NCI-H128 (cell line): ENCODE data around the gene CLCNKA.
A peak's percentile ranks its signal among the peaks of the same experiment; 100 is the strongest.
"Not testable (repeated sequence)": the region's sequence is repeated elsewhere in the genome, so short reads cannot be mapped to it uniquely, and the experiment has no call there.

ENCODE experiments used
- DNase-seq: peaks from one replicate; lab custom pipeline; 2025; ENCODE audit not compliant: unreplicated experiment; lab: John Stamatoyannopoulos, UW

Gene CLCNKA

DNA sequence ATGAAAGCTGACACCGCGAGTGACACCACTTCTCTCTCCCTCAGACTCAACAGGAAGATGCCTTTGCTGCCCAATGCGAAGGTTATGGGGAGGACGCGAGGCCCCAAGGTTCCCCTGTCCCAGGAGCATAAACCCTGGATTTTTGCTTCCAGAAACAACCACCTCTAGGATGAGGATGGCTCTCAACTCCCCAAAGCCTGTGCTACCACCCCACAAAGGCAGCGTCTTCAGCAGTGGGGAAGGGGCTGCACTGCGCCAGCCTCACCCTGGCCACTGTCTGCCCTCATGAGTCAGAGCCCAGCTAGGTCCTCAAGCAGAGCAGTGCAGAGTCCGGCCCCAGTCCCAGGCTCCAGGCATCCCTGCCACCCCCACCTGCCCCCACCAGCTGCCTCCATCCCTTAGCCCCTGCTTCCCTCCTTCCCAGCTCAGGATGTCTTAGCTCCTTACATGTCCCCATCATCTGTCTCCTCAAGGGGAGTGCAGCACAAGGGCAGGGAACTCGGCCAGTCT is 24.7 kb upstream of the CLCNKA start:
- DNase-seq, result no peak

- DNase-seq, result no peak
Measured at GRCh38 chr1:15997637-15998280, 24.1 kb upstream of the CLCNKA start.

DNA sequence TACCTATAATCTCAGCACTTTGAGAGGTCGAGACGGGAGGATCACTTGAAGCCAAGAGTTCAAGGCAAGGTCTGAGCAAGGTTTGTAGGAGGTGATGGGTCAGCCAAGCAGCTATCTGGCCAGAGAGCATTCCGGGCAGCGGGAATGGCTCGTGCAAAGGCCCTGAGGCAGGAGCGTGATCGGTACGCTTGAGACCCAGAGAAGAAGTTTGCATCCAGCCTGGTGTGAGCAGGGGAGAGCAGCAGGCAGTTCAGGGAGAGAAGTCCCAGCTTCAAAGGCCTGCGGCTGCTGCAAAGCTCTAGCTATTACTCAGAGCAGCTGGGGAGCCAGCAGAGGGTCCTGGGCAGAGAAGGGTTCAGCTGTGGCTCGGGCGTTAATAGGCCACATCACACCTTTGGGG is 22.9 kb upstream of the CLCNKA start:
- DNase-seq, result no peak

GRCh38 chr1:16001274-16001673 is 20.6 kb upstream of the CLCNKA start:
- not testable (repeated sequence) for DNase-seq

DNA sequence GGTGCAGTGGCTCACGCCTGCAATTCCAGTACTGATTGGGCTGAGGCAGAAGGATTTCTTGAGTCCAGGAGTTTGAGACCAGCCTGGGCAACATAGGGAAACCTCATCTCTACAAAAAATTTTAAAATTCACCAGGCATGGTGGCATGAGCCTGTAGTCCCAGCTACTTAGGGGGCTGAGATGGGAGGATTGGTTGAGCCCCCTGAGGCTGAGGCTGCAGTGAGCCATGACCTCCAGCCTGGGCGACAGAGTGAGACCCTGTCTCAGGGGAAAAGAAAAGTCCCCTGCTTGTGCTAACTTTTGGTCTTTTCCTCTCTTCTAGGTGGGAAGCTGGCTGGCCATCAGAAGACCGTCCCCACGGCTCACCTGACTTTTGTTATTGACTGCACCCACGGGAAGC is 16.2 kb upstream of the CLCNKA start:
- no peak for DNase-seq

DNA sequence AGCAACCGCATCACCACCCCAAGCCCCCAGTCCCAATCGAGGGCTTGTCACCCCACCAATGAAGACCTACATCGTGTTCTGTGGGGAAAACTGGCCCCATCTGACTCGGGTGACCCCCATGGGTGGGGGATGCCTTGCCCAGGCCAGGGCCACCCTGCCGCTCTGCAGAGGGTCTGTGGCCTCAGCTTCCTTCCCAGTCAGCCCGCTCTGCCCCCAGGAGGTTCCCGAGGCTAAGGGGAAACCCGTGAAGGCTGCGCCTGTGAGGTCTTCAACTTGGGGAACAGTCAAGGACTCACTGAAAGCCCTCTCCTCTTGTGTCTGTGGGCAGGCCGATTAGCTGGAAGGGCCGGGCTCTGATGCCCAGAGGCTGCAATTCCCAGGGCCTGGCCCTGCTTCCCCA is 15.8 kb upstream of the CLCNKA start:
- DNase-seq, result no peak

DNA sequence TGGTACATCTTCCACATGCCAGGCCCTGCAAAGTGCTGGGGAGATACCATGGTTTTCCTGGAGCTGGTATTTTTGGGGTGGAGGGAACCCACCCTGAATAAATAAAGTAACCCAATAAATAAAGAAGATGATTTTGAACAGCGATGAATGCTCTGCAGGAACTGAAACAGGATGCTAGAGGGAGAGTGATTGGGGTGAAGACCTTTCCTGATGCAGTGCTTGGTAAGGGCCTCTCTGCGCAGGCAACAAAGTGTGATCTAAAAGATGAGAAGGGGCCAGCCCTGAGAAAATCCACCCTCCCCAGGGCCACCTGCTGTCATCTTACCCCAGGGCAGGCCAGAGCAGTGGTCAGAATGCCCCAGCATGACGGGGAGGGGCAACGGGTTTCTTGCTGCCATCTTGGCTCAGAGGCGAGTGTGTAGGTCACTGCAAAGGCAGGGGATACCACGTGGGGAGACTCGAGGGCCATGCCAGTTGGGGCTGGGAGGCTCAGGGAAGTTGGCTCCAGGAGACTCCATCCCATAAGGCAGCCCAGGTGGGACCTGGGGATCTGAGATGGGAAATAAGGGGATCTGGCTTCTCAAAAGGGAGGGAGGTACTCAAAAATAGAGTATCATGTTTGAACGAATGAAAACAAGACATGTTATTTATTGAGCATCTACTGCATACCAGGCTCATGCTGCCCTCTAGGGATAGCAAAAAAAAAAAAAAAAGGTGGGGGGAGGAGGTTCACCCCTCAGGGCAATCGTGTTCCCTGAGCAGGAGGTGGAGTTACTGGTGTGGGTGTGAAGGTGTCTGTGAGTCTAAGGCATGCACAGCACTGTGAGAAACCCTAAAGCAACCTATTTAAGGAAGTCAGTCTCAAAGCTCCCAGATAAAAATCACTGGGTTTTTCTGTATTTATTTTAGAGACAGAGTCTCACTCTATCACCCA is 15.0 kb upstream of the CLCNKA start:
- DNase-seq, result no peak

GRCh38 chr1:16007671-16008341 is 14.0 kb upstream of the CLCNKA start:
- DNase-seq, result no peak

DNA sequence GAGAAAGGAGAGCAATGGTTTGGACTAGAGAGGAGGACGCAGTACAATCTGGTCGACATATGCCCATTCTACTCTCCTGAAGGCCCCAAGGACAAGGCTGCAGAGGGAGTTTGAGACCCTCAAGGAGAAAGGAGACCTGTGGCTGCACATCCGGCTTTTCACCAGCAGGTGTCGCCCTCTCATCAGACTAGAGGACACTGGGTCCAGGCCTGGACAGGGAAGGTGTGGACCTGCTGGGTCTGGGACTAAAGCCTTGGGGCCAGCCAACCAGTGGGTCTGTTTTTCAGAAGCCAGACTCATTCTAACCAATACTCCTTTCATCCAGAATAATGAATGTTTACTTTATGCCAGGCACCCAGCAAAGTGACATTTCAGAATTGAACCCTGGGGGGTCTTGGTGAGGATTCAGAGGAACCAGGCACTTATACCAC is 12.8 kb upstream of the CLCNKA start:
- peak; percentile 78 for DNase-seq

- DNase-seq, result no peak
Measured at GRCh38 chr1:16009678-16010077, 12.2 kb upstream of the CLCNKA start.

- DNase-seq, result no peak
Measured at GRCh38 chr1:16010837-16011236, 11.0 kb upstream of the CLCNKA start.

GRCh38 chr1:16011936-16012589 is 9.8 kb upstream of the CLCNKA start:
- DNase-seq, result no peak

- DNase-seq, result no peak
Measured at GRCh38 chr1:16012590-16013219, 9.1 kb upstream of the CLCNKA start.

GRCh38 chr1:16013220-16013907 is 8.5 kb upstream of the CLCNKA start:
- no peak for DNase-seq

GRCh38 chr1:16013908-16014258 is 8.0 kb upstream of the CLCNKA start:
- DNase-seq, result no peak

GRCh38 chr1:16014509-16015482 is 7.0 kb upstream of the CLCNKA start:
- no peak for DNase-seq

- no peak for DNase-seq
Measured at GRCh38 chr1:16015491-16015890, 6.3 kb upstream of the CLCNKA start.

DNA sequence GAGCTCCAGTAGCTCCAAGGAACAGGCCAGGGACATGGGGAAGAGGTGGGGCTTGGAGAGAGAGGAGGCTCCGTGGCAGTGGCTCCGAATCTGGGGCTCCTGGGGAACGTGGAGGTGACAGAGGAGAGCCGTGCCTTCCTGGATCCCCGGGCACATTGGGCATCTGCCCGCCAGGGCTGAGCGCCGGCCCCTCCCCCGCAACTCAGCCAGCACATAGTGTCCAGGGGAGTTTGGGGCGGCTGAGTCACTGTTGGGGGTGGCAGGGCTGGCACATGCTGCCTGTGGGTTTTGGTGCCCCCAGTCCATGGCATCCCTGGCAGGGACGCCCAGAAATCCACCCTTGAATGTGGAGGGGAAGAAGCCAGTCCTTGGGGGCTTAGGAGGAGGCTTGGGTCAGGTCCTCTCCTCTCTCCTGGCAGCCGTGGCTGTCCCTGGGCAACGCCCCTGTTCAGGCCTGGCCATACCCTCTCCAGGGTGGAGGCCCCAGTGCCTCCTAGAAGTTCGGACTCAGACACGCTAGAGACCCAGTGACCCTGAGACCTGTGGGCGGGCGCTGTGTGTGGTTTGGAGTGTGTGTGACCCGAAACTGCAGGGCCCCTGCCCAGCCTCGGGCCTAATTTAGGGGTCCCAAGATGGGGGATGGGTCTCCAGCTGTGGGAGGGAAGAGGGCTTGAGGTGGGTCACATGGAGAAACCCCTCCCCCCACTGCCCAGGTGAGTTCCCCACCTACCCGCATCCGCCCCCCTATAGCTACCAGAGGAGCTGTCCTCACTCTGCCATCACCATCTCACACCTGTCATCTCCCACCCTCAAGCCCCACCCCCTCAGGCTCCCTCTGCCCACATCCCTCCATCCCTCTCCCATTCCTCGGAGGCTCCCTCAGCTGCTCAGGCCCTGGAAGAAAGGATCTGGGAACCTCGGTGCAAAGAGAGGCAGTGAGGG is 5.6 kb upstream of the CLCNKA start:
- no peak for DNase-seq
